Left ventricle myocardium inferior (tissue), 1 donor: ENCODE results near the gene HMBS. TPM values are rescaled to one million over a fixed set of nuclear protein-coding genes. Genes with fewer than 3 reads are reported as not detected.
A peak's percentile ranks its signal among the peaks of the same experiment; 100 is the strongest.

ENCODE experiments used
- DNase-seq: peaks from one replicate; pipeline ENCODE4 v3.0.0-alpha.2; 2020
- H3K27ac ChIP-seq: fragments of 200-600 bp; replicated peaks from 2 replicates; pipeline ENCODE4 v1.8.0; 2021
- H3K27me3 ChIP-seq: fragments of 200-600 bp; 2 replicates; pipeline ENCODE4 v1.8.0; 2021; ENCODE audit warnings: low read depth
- H3K36me3 ChIP-seq: fragments of 200-600 bp; 2 replicates; pipeline ENCODE4 v1.8.0; 2021
- H3K4me1 ChIP-seq: fragments of 200-600 bp; 2 replicates; pipeline ENCODE4 v1.8.0; 2021
- H3K4me3 ChIP-seq: fragments of 200-600 bp; 2 replicates; pipeline ENCODE4 v1.8.0; 2021; ENCODE audit warnings: mild to moderate bottlenecking, moderate library complexity
- H3K9me3 ChIP-seq: fragments of 200-600 bp; replicated peaks from 2 replicates; pipeline ENCODE4 v1.8.0; 2021
- intact Hi-C: fragments of 100-400 bp; cut with micrococcal nuclease; formaldehyde crosslinking; loops from one replicate; pipeline ENCODE4 v1.11.0; 2022
- total RNA-seq: library from RNA; stranded (reverse); fragmentation: NEBNext Ultra II Directional; extraction: Animal tissue kit (Norgen Biotek cat#: 25700); gene quantifications from one replicate; pipeline ENCODE4 v1.2.1, GENCODE V29; 2021
- TF ChIP-seq, protein P1 (sequence below): fragments of 200-600 bp; IDR thresholded peaks from 2 replicates; pipeline ENCODE4 v1.8.0; 2021; ENCODE audit warnings: antibody characterized with exemption, mild to moderate bottlenecking, borderline replicate concordance
- donor health status: DM: no; HTN: yes; CAD: no; lungs with severe emphysema.

Gene HMBS
- total RNA-seq, 1 donor from 2014 or later, result 25.2 TPM

DNA sequence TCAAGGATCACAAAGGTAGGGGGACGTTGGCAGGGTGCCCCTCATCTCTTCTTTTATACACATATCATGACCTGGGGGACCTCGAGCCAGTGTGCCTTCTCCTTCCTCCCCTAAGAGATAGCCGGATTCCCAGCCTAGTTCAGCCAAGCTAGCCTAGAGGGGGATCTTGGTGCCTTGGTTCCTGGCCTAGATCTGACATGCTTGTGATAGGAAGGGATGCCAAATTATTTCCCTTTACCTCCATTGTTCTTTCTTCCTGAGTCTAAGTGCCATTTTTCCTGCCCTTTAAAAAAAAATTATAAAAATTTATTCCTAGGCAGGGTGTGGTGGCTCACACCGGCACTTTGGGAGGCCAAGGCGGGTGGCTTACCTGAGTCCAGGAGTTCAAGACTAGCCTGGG is 29.7 kb downstream of the HMBS start:
- no peak overlapping the region for H3K27ac ChIP-seq
- no peak for DNase-seq

GRCh38 chr11:119115484-119116234 is 31.0 kb downstream of the HMBS start:
- intact Hi-C loops, result no loop called here
- Histone ChIP-seq H3K9me3 (no peaks in the 10 kb centered on the region), H3K4me3 (peak overlapping the region; percentile 4), H3K27ac (peak overlapping the region; percentile 18), H3K36me3 (peaks cover 52% of the 10 kb centered on the region), H3K4me1 (peaks cover 4% of the 10 kb centered on the region), H3K27me3 (no peaks in the 10 kb centered on the region)
- TF ChIP-seq, protein P1, sequence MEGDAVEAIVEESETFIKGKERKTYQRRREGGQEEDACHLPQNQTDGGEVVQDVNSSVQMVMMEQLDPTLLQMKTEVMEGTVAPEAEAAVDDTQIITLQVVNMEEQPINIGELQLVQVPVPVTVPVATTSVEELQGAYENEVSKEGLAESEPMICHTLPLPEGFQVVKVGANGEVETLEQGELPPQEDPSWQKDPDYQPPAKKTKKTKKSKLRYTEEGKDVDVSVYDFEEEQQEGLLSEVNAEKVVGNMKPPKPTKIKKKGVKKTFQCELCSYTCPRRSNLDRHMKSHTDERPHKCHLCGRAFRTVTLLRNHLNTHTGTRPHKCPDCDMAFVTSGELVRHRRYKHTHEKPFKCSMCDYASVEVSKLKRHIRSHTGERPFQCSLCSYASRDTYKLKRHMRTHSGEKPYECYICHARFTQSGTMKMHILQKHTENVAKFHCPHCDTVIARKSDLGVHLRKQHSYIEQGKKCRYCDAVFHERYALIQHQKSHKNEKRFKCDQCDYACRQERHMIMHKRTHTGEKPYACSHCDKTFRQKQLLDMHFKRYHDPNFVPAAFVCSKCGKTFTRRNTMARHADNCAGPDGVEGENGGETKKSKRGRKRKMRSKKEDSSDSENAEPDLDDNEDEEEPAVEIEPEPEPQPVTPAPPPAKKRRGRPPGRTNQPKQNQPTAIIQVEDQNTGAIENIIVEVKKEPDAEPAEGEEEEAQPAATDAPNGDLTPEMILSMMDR, result no peak
- DNase-seq, result peak; percentile 56

More for the DNA sequence above, 29.7 kb downstream of the HMBS start:
- intact Hi-C loops, result no loop called here
- Histone ChIP-seq H3K4me3 (no peak overlapping the region), H3K36me3 (peaks cover 61% of the 10 kb centered on the region), H3K9me3 (no peaks in the 10 kb centered on the region), H3K27me3 (no peaks in the 10 kb centered on the region), H3K4me1 (peaks cover under 1% of the 10 kb centered on the region)
- TF ChIP-seq, protein P1, result no peak

DNA sequence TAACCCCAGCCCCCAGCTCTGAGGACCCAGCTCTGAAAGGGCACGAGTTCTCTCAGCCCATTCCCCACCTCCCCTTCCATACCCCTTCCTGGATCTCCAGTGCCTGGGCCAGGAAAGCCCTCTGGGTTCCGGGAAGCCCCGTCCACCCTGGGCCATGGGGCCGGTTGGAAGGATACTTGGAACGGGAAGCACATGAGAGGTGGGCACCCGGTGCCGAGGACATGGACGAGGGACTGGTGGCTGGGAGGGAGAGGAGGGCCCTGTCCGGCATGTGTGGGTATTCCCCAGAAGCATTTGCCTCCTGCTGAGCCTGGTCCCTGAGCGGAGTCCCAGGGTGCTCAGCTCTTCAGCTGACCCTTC is 31.5 kb downstream of the HMBS start:
- intact Hi-C loops, result no loop called here
- Histone ChIP-seq H3K4me1 (peaks cover 8% of the 10 kb centered on the region), H3K9me3 (no peaks in the 10 kb centered on the region), H3K27me3 (no peaks in the 10 kb centered on the region), H3K4me3 (peak overlapping the region; percentile 2), H3K36me3 (peaks cover 47% of the 10 kb centered on the region), H3K27ac (peak overlapping the region; percentile 18)
- TF ChIP-seq, protein P1, result no peak
- no peak for DNase-seq

GRCh38 chr11:119116601-119117000 is 31.9 kb downstream of the HMBS start:
- Histone ChIP-seq H3K9me3 (no peaks in the 10 kb centered on the region), H3K4me1 (peaks cover 10% of the 10 kb centered on the region), H3K36me3 (peaks cover 43% of the 10 kb centered on the region), H3K27ac (peak overlapping the region; percentile 18), H3K4me3 (peak overlapping the region; percentile 2), H3K27me3 (no peaks in the 10 kb centered on the region)
- TF ChIP-seq, protein P1, result no peak
- intact Hi-C loops, result no loop called here
- no peak for DNase-seq

- peaks cover 38% of the 10 kb centered on the region for H3K36me3 ChIP-seq
- no peaks in the 10 kb centered on the region for H3K27me3 ChIP-seq
- H3K27ac ChIP-seq, result no peak overlapping the region
- TF ChIP-seq, protein P1, result no peak
- no peaks in the 10 kb centered on the region for H3K9me3 ChIP-seq
- DNase-seq, result no peak
- no peak overlapping the region for H3K4me3 ChIP-seq
- intact Hi-C loops, result no loop called here
- peaks cover 15% of the 10 kb centered on the region for H3K4me1 ChIP-seq
Measured at GRCh38 chr11:119117004-119117706, 32.5 kb downstream of the HMBS start.
